IMR-90 (cell line): ENCODE measurements around the gene ZRANB3.

Experiments
- MXI1 ChIP-seq: IDR thresholded peaks from 2 replicates; pipeline ENCODE4 v1.6.1; 2012; ENCODE audit warnings: low read depth, mild to moderate bottlenecking, low read length, moderate library complexity, borderline replicate concordance
- POLR2A ChIP-seq: IDR thresholded peaks from 2 replicates; pipeline ENCODE4 v1.6.1; 2012; ENCODE audit warnings: mild to moderate bottlenecking, low read depth, low read length
- RAD21 ChIP-seq: IDR thresholded peaks from 2 replicates; pipeline ENCODE4 v1.6.1; 2012; ENCODE audit warnings: low read length, improper control_type of control experiment
- RFX5 ChIP-seq: IDR thresholded peaks from 2 replicates; pipeline ENCODE4 v1.8.0; 2012; ENCODE audit warnings: low read depth, mild to moderate bottlenecking, low read length, moderate library complexity
- SMC3 ChIP-seq: fragments of 150-350 bp; IDR thresholded peaks from 2 replicates; pipeline ENCODE4 v1.6.1; 2016; ENCODE audit warnings: low read depth, mild to moderate bottlenecking, antibody characterized with exemption, low read length, moderate library complexity
- TF ChIP-seq, protein P1 (sequence below): conservative IDR thresholded peaks from 2 replicates; pipeline ENCODE4 v1.5.1; 2012; ENCODE audit warnings: mild to moderate bottlenecking, low read depth, low read length, improper control_type of control experiment

DNA sequence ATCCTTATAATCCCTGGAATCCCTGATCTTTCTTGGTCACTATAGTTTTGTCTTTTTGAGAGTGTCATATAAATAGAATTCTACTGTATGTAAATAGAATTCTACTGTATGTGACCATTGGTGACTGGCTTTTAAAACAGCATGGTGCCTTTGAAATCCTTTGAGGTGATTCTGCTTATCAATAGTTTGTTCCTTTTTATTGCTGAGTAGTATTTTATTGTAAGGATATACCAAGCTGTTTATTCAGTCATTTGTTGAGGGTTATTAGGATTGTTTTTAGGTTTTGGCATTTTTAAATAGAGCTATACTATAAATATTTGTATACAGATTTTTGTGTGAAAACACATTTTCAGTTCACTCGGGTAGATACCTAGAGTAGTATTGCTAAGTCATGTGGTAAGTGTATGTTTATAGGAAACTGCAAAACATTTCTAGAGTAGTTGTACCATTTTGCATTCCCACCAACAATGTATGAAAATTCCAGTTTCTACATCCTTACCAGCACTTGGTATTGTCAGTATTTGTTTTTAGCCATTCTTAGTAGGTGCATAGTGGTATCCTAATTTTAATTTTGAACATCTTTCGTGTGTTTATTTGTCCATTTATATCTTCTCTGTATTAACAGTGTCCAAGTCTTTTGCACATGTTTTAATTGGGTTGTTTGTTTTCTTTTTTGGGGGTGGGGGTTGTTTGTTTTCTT is 433.3 kb downstream of the ZRANB3 start:
- TF ChIP-seq, protein P1, sequence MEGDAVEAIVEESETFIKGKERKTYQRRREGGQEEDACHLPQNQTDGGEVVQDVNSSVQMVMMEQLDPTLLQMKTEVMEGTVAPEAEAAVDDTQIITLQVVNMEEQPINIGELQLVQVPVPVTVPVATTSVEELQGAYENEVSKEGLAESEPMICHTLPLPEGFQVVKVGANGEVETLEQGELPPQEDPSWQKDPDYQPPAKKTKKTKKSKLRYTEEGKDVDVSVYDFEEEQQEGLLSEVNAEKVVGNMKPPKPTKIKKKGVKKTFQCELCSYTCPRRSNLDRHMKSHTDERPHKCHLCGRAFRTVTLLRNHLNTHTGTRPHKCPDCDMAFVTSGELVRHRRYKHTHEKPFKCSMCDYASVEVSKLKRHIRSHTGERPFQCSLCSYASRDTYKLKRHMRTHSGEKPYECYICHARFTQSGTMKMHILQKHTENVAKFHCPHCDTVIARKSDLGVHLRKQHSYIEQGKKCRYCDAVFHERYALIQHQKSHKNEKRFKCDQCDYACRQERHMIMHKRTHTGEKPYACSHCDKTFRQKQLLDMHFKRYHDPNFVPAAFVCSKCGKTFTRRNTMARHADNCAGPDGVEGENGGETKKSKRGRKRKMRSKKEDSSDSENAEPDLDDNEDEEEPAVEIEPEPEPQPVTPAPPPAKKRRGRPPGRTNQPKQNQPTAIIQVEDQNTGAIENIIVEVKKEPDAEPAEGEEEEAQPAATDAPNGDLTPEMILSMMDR: no peak
- TF ChIP-seq POLR2A: no peak
- no peak for TF ChIP-seq MXI1
- no peak for TF ChIP-seq SMC3
- no peak for TF ChIP-seq RAD21
- no peak for TF ChIP-seq RFX5
